ENCODE results near the gene CBARP.

GRCh38 chr19:1266916-1267476 is 29.2 kb upstream of the CBARP start:
- TF ChIP-seq CTCF (IDR thresholded peaks at IDR 0.05): peak; percentile 93 to 100 (median 99)
- no peak for TF ChIP-seq POLR2A (IDR thresholded peaks at IDR 0.05)
